Caco-2 (cell line): ENCODE measurements around the gene MUC12. TPM values are rescaled to one million over a fixed set of nuclear protein-coding genes. Genes with fewer than 3 reads are reported as not detected.
A peak's percentile ranks its signal among the peaks of the same experiment; 100 is the strongest.
"Not testable (repeated sequence)": the region's sequence is repeated elsewhere in the genome, so short reads cannot be mapped to it uniquely, and the experiment has no call there.

Experiments used
- BruUV-seq: library from RNA; stranded (reverse); fragments of 400-500 nt; replicated peaks from 2 replicates; lab custom pipeline; 2021; lab: Mats Ljungman, UMichigan
- CTCF ChIA-PET: fragments of 300-600 bp; sonication (Branson Sonifier 250); formaldehyde crosslinking; loops from one replicate; lab custom pipeline; 2022; ENCODE audit warnings: antibody characterized with exemption; lab: Charles Lee
- POLR2A ChIA-PET: fragments of 300-600 bp; sonication (Branson Sonifier 250); formaldehyde crosslinking; loops from one replicate; lab custom pipeline; 2022; ENCODE audit warnings: antibody characterized with exemption; lab: Charles Lee
- DNase-seq, 2 experiments: peaks; one replicate each; pipeline versions ENCODE4 v3.0.0 to v3.0.0-alpha.2; 2020 to 2022
- H3K27me3 ChIP-seq: replicated peaks from 2 replicates; pipeline ENCODE4 v1.6.0; 2011; ENCODE audit warnings: low read length; ENCODE audit not compliant: control insufficient read depth, insufficient read depth
- H3K36me3 ChIP-seq: 2 replicates; pipeline ENCODE4 v1.5.1; 2011; ENCODE audit warnings: low read length; ENCODE audit not compliant: control insufficient read depth, insufficient read depth
- H3K4me1 ChIP-seq: fragments of 250-450 bp; sonication (Bioruptor Pico); 2 replicates; pipeline ENCODE4 v1.5.1; 2020; ENCODE audit warnings: mild to moderate bottlenecking
- H3K4me3 ChIP-seq: 2 replicates; pipeline ENCODE4 v1.5.1; 2011; ENCODE audit warnings: low read depth, mild to moderate bottlenecking, control low read depth, low read length
- H3K9me3 ChIP-seq: fragments of 250-450 bp; sonication (Bioruptor Pico); 2 replicates; pipeline ENCODE4 v1.5.1; 2020; ENCODE audit warnings: mild to moderate bottlenecking, moderate library complexity
- H3K27ac Mint-ChIP-seq: one replicate; pipeline ENCODE4 v1.8.0; 2022; ENCODE audit warnings: mixed read lengths; ENCODE audit not compliant: unreplicated experiment
- H3K27me3 Mint-ChIP-seq: one replicate; pipeline ENCODE4 v1.8.0; 2022; ENCODE audit warnings: mixed read lengths; ENCODE audit not compliant: insufficient read depth, unreplicated experiment
- H3K36me3 Mint-ChIP-seq: one replicate; pipeline ENCODE4 v1.8.0; 2022; ENCODE audit warnings: mild to moderate bottlenecking, mixed read lengths; ENCODE audit not compliant: insufficient read depth, unreplicated experiment
- H3K4me1 Mint-ChIP-seq: one replicate; pipeline ENCODE4 v1.8.0; 2022; ENCODE audit warnings: low read depth, mixed read lengths; ENCODE audit not compliant: unreplicated experiment
- H3K4me3 Mint-ChIP-seq: one replicate; pipeline ENCODE4 v1.8.0; 2022; ENCODE audit warnings: mild to moderate bottlenecking, moderate library complexity, mixed read lengths; ENCODE audit not compliant: unreplicated experiment
- H3K9me3 Mint-ChIP-seq: one replicate; pipeline ENCODE4 v1.8.0; 2022; ENCODE audit warnings: mixed read lengths; ENCODE audit not compliant: unreplicated experiment
- intact Hi-C: fragments of 100-400 bp; cut with micrococcal nuclease; formaldehyde crosslinking; loops from one replicate; pipeline ENCODE4 v1.10.0; 2022; ENCODE audit not compliant: unreplicated experiment
- total RNA-seq: library from RNA; stranded (reverse); gene quantifications from 2 replicates; pipeline ENCODE4 v1.2.3, GENCODE V29; 2022
- TF ChIP-seq, protein P1 (sequence below), 2 experiments: fragments of 200-600 bp in 1 of 2; IDR thresholded peaks; 1 replicate in 1 of 2; 2 replicates in 1 of 2; pipeline versions ENCODE4 v1.5.1 to v1.8.0; 2011 to 2022; ENCODE audit warnings: antibody characterized with exemption in 1 of 2, control low read depth in 1 of 2, inconsistent platforms in 1 of 2, low read depth in 1 of 2, low read length in 1 of 2, mild to moderate bottlenecking in 1 of 2, moderate library complexity in 1 of 2; ENCODE audit not compliant: insufficient read depth in 1 of 2, severe bottlenecking in 1 of 2, unreplicated experiment in 1 of 2

The MUC12 gene
- total RNA-seq, 1 experiment from 2014 or later, result 0.16 TPM

DNA sequence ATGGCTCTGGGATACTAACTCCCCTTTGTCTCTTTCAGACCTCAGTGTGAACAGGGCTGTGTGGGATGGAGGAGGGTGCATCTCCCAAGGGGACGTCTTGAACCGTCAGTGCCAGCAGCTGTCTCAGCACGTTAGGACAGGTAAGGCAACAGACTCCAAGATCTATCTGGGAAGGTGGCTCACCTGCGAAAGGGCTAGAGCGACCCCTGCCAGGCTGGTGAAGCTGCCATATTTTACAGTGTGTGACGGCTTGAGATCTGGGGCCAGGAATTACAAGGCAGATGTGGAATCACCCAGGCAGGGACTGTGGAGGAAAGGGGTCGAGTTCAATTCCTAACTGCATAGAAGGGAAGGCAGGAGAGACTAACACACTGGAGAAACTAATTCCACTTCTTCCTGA is 61.7 kb downstream of the MUC12 start:
- H3K36me3 ChIP-seq, result no peaks in the 10 kb centered on the region
- DNase-seq, result peak in 1 of 2 experiments; percentile 35
- no peak overlapping the region for H3K27ac Mint-ChIP-seq
- no peaks in the 10 kb centered on the region for H3K9me3 ChIP-seq
- no peaks in the 10 kb centered on the region for H3K4me1 Mint-ChIP-seq
- H3K27me3 ChIP-seq, result no peaks in the 10 kb centered on the region; the same call in 1 of the 2 replicates
- intact Hi-C loops, result no loop called here
- no TSS peak for BruUV-seq
- H3K9me3 Mint-ChIP-seq, result no peaks in the 10 kb centered on the region
- H3K4me3 Mint-ChIP-seq, result no peak overlapping the region
- CTCF ChIA-PET, result no interaction called here
- TF ChIP-seq, protein P1, sequence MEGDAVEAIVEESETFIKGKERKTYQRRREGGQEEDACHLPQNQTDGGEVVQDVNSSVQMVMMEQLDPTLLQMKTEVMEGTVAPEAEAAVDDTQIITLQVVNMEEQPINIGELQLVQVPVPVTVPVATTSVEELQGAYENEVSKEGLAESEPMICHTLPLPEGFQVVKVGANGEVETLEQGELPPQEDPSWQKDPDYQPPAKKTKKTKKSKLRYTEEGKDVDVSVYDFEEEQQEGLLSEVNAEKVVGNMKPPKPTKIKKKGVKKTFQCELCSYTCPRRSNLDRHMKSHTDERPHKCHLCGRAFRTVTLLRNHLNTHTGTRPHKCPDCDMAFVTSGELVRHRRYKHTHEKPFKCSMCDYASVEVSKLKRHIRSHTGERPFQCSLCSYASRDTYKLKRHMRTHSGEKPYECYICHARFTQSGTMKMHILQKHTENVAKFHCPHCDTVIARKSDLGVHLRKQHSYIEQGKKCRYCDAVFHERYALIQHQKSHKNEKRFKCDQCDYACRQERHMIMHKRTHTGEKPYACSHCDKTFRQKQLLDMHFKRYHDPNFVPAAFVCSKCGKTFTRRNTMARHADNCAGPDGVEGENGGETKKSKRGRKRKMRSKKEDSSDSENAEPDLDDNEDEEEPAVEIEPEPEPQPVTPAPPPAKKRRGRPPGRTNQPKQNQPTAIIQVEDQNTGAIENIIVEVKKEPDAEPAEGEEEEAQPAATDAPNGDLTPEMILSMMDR (IDR thresholded peaks at IDR 0.05; ENCODE audit: insufficient read depth in 1 of 2, low read depth in 1 of 2, low read length in 1 of 2, severe bottlenecking in 1 of 2, unreplicated experiment in 1 of 2), result peak in 1 of 2 experiments; percentile 38
- peaks cover 3% of the 10 kb centered on the region for H3K27me3 Mint-ChIP-seq
- no peaks in the 10 kb centered on the region for H3K4me1 ChIP-seq
- H3K36me3 Mint-ChIP-seq, result no peaks in the 10 kb centered on the region
- H3K4me3 ChIP-seq, result no peak overlapping the region
- POLR2A ChIA-PET, result no interaction called here

DNA sequence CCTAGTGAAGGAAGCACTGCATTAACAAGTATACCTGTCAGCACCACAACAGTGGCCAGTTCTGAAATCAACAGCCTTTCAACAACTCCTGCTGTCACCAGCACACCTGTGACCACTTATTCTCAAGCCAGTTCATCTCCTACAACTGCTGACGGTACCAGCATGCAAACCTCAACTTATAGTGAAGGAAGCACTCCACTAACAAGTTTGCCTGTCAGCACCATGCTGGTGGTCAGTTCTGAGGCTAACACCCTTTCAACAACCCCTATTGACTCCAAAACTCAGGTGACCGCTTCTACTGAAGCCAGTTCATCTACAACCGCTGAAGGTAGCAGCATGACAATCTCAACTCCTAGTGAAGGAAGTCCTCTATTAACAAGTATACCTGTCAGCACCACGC is 66.6 kb downstream of the MUC12 start:
- H3K4me3 Mint-ChIP-seq, result no peak overlapping the region
- no peaks in the 10 kb centered on the region for H3K36me3 Mint-ChIP-seq
- Histone ChIP-seq H3K9me3 (no peaks in the 10 kb centered on the region), H3K27me3 (no peaks in the 10 kb centered on the region; the same call in 1 of the 2 replicates), H3K4me3 (no peak overlapping the region), H3K4me1 (no peaks in the 10 kb centered on the region), H3K36me3 (no peaks in the 10 kb centered on the region)
- POLR2A ChIA-PET, result no interaction called here
- no TSS peak for BruUV-seq
- intact Hi-C loops, result no loop called here
- H3K27me3 Mint-ChIP-seq, result peaks cover under 1% of the 10 kb centered on the region
- H3K9me3 Mint-ChIP-seq, result no peaks in the 10 kb centered on the region
- H3K27ac Mint-ChIP-seq, result no peak overlapping the region
- TF ChIP-seq, protein P1 (IDR thresholded peaks at IDR 0.05; ENCODE audit: insufficient read depth in 1 of 2, low read depth in 1 of 2, low read length in 1 of 2, severe bottlenecking in 1 of 2, unreplicated experiment in 1 of 2), result no peak
- CTCF ChIA-PET, result no interaction called here
- DNase-seq, result no peak
- no peaks in the 10 kb centered on the region for H3K4me1 Mint-ChIP-seq

DNA sequence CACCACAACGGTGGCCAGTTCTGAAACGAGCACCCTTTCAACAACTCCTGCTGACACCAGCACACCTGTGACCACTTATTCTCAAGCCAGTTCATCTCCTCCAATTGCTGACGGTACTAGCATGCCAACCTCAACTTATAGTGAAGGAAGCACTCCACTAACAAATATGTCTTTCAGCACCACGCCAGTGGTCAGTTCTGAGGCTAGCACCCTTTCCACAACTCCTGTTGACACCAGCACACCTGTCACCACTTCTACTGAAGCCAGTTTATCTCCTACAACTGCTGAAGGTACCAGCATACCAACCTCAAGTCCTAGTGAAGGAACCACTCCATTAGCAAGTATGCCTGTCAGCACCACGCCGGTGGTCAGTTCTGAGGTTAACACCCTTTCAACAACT is 71.9 kb downstream of the MUC12 start:
- H3K4me1 Mint-ChIP-seq, H3K27me3 Mint-ChIP-seq, H3K4me3 ChIP-seq, intact Hi-C loops, H3K9me3 ChIP-seq, H3K27ac Mint-ChIP-seq, CTCF ChIA-PET, BruUV-seq, H3K36me3 Mint-ChIP-seq, POLR2A ChIA-PET, H3K4me1 ChIP-seq, H3K27me3 ChIP-seq, DNase-seq, H3K4me3 Mint-ChIP-seq, H3K9me3 Mint-ChIP-seq, H3K36me3 ChIP-seq: not testable (repeated sequence)
